WI38 (cell line): ENCODE data around the gene AARS2.

Experiments
- H3K4me3 ChIP-seq: 2 replicates; pipeline ENCODE4 v1.5.1; 2011; ENCODE audit warnings: low read depth, mild to moderate bottlenecking, control low read depth, low read length
- TF ChIP-seq, protein P1 (sequence below): IDR thresholded peaks from 2 replicates; pipeline ENCODE4 v1.5.1; 2012; ENCODE audit warnings: low read depth, mild to moderate bottlenecking, control low read depth, low read length

AARS2 gene

DNA sequence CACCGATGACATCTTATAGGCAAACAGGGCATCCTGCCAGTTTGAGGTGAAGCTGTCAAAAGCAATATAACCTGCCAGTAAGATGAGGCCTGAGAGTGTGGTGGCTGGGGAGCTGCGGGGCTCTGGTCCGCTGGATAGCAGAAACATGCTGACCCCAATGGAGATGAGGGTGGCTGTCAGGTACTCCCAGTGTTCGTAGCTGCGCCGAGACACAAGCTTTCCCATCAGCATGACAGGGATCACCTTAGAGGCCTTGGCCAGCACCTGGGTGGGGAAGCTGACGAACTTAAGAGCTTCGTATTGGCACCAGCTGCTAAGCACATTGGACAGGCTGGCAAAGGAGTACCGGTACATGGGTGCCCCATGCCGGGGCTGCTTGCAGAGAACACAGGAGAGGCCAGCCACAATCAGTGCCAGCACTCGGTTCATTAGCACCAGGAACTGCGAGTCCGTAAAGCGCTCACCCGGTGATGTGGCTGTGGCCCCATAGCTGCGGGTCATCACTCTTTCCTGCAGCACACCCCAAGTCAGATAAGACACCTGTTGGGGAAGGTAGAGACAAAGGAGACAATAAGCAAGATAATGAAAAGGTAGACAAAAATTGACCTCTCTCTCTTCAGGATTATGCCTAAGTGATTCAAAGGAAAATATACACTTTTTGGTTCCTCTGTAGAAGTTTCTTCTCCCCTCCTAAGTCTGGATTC is 57.9 kb downstream of the AARS2 start:
- H3K4me3 ChIP-seq: peak overlapping the region; percentile 95
- TF ChIP-seq, protein P1, sequence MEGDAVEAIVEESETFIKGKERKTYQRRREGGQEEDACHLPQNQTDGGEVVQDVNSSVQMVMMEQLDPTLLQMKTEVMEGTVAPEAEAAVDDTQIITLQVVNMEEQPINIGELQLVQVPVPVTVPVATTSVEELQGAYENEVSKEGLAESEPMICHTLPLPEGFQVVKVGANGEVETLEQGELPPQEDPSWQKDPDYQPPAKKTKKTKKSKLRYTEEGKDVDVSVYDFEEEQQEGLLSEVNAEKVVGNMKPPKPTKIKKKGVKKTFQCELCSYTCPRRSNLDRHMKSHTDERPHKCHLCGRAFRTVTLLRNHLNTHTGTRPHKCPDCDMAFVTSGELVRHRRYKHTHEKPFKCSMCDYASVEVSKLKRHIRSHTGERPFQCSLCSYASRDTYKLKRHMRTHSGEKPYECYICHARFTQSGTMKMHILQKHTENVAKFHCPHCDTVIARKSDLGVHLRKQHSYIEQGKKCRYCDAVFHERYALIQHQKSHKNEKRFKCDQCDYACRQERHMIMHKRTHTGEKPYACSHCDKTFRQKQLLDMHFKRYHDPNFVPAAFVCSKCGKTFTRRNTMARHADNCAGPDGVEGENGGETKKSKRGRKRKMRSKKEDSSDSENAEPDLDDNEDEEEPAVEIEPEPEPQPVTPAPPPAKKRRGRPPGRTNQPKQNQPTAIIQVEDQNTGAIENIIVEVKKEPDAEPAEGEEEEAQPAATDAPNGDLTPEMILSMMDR: no peak

DNA sequence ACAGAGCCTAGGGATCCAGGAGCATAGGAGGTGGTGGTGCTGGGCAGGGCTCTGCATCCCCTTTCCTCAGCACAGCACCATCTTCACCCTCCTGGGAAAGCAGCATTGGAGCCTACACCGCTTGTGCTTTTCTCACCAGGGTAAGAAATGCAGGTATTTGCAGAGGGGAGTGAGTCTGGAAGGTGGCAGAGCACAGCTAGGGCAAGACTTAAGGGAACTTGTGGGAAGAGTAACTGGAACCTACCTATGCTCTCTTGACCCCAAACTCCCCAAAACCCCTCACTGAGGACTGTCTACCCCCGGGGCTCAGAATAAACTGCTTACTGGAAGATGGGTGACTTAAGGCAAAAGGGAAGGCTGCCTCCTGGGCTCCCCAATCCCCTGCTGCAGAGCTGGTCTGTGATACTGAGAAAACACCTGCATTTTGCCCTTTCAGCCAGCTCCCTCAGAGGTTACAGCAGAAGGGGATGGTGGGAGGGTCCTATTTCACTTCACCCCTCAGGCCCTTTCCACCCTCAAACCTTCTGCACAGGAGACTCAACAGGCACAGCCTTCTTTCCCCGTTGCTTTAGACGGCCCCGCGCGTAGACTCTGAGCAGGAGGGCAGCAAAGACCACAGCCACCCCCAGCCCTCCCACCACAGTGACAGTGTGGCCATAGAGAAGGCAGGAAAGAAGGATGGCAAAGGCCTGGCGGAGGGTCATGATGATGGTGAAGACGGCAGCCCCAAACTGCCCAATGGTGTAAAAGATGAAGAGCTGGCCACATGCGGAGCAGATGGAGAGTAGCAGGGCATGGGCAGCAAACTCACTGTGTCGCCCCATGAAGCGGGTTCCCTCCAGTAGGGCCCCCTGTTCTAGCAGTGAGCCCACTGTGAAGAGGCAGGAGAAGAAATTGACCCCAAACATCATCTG is 58.7 kb downstream of the AARS2 start:
- TF ChIP-seq, protein P1: no peak
- H3K4me3 ChIP-seq: no peak overlapping the region

DNA sequence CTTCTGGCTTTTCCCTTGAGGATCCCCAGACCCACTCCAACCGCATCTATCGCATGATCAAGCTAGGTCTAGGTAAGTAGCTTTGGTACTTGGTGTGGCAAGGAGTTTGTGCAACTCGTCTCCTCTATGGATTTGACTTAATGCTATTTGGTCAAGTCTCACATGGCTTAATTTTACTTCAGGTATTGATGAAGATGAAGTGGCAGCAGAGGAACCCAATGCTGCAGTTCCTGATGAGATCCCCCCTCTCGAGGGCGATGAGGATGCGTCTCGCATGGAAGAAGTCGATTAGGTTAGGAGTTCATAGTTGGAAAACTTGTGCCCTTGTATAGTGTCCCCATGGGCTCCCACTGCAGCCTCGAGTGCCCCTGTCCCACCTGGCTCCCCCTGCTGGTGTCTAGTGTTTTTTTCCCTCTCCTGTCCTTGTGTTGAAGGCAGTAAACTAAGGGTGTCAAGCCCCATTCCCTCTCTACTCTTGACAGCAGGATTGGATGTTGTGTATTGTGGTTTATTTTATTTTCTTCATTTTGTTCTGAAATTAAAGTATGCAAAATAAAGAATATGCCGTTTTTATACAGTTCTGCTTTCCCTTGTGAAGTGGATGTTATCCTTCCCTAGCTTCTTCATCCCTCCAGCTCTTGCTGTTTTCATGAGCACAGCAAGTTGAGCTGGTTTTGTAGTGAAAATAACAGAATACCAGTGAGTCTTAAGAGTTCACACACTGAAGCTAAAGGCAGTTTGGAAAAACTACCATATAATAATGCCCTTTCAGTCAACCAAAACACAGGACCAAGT is 59.6 kb downstream of the AARS2 start:
- TF ChIP-seq, protein P1: peak; percentile 45; the same call in 1 of the 2 replicates
- H3K4me3 ChIP-seq: no peak overlapping the region

DNA sequence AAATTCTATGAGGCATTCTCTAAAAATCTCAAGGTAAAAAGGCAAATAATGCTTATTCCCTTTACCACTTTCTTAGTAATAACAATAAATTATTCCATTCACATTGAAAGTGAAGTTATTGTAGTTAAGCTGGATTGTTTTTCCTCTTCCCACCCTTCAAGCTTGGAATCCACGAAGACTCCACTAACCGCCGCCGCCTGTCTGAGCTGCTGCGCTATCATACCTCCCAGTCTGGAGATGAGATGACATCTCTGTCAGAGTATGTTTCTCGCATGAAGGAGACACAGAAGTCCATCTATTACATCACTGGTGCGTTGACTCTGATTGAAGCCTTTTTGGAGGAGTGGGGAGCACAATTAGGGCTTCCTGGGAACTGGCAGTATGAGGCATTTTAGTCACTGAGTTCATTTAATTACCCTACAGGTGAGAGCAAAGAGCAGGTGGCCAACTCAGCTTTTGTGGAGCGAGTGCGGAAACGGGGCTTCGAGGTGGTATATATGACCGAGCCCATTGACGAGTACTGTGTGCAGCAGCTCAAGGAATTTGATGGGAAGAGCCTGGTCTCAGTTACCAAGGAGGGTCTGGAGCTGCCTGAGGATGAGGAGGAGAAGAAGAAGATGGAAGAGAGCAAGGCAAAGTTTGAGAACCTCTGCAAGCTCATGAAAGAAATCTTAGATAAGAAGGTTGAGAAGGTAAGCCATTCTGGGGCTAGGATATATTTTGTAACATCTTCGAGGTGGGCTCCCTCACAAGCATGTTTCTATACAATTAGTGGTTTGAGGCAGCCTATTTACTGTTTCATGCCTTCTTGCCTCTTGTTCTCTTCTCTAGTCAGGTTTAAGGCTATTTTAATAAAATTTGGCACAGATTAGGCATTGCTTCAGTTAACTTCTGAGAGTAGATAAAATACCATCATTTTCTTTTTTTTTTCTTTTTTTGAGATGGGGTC is 61.3 kb downstream of the AARS2 start:
- TF ChIP-seq, protein P1: no peak
- no peak overlapping the region for H3K4me3 ChIP-seq

DNA sequence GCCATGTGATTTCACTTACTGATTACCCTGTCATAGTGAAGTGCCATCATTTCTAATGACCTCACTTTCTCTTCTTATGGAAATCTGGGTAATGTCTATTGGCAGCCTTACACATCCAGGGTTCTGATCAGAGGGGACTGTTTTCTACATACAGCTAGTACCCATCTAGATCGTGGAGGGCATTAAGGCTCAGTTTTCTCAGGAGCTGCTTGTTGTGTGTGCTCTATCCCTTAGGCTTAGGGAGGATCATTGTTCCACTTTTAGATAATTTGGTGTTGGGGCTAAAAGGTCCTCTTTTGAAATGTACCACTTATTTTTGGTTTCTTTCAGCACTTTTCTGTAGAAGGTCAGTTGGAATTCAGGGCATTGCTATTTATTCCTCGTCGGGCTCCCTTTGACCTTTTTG is 62.4 kb downstream of the AARS2 start:
- TF ChIP-seq, protein P1: no peak
- no peak overlapping the region for H3K4me3 ChIP-seq

DNA sequence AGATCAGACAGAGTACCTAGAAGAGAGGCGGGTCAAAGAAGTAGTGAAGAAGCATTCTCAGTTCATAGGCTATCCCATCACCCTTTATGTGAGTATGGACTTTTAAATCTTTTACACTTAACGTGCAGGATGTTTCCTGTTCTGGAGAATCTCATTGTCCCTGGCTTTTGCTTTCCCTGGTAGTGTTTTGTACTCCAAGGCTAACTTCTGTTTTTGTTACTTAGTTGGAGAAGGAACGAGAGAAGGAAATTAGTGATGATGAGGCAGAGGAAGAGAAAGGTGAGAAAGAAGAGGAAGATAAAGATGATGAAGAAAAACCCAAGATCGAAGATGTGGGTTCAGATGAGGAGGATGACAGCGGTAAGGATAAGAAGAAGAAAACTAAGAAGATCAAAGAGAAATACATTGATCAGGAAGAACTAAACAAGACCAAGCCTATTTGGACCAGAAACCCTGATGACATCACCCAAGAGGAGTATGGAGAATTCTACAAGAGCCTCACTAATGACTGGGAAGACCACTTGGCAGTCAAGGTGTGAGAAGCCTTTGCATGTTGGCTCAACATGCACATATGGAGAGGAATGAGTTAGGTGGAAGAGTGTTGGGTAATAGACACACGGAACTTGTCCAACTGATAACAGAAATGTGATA is 63.0 kb downstream of the AARS2 start:
- TF ChIP-seq, protein P1: no peak
- H3K4me3 ChIP-seq: no peak overlapping the region
